Effector CD4-positive, alpha-beta T cell (primary cell): ENCODE data around the gene TCF19.

ENCODE experiments used
- DNase-seq: peaks from one replicate; pipeline ENCODE4 v3.0.0-alpha.2; 2020

The TCF19 gene

GRCh38 chr6:31128093-31128676 lies 30.2 kb upstream of the TCF19 start:
- DNase-seq: peak; percentile 70

GRCh38 chr6:31129130-31129529 lies 29.3 kb upstream of the TCF19 start:
- no peak for DNase-seq

- DNase-seq: no peak
Observed at GRCh38 chr6:31130751-31131150, 27.6 kb upstream of the TCF19 start.

- no peak for DNase-seq
Observed at GRCh38 chr6:31131595-31131994, 26.8 kb upstream of the TCF19 start.

- no peak for DNase-seq
Observed at GRCh38 chr6:31132806-31133205, 25.6 kb upstream of the TCF19 start.

- no peak for DNase-seq
Observed at GRCh38 chr6:31135710-31136109, 22.7 kb upstream of the TCF19 start.

- DNase-seq: no peak
Observed at GRCh38 chr6:31138982-31139381, 19.4 kb upstream of the TCF19 start, which contains the start of gene PSORS1C2. Gene PSORS1C2, minus strand, starts transcription at chr6:31139066. Its CDS starts 40 bp downstream, at chr6:31139026.

- no peak for DNase-seq
Observed at GRCh38 chr6:31139599-31139998, 18.8 kb upstream of the TCF19 start.

- no peak for DNase-seq
Observed at GRCh38 chr6:31140643-31141042, 17.7 kb upstream of the TCF19 start.

GRCh38 chr6:31142361-31142761 lies 16.0 kb upstream of the TCF19 start:
- no peak for DNase-seq

- DNase-seq: no peak
Observed at GRCh38 chr6:31143148-31143547, 15.2 kb upstream of the TCF19 start.

- no peak for DNase-seq
Observed at GRCh38 chr6:31144296-31144969, 14.0 kb upstream of the TCF19 start.

GRCh38 chr6:31144970-31145340 lies 13.4 kb upstream of the TCF19 start:
- no peak for DNase-seq

GRCh38 chr6:31145386-31145785 lies 13.0 kb upstream of the TCF19 start:
- DNase-seq: no peak

GRCh38 chr6:31149827-31150447 lies 8.5 kb upstream of the TCF19 start:
- DNase-seq: no peak

- DNase-seq: no peak
Observed at GRCh38 chr6:31152781-31153180, 5.6 kb upstream of the TCF19 start.

GRCh38 chr6:31154436-31154835 lies 4.0 kb upstream of the TCF19 start:
- DNase-seq: no peak

- no peak for DNase-seq
Observed at GRCh38 chr6:31156641-31157040, 1.7 kb upstream of the TCF19 start.

- no peak for DNase-seq
Observed at GRCh38 chr6:31157513-31158139, 763 bp upstream of the TCF19 start, which contains the start of gene CCHCR1. Gene CCHCR1, minus strand, starts transcription at chr6:31157802. Its CDS starts 202 bp downstream, at chr6:31157600.

GRCh38 chr6:31158863-31159855 lies 770 bp downstream of the TCF19 start:
- no peak for DNase-seq

- DNase-seq: no peak
Observed at GRCh38 chr6:31161216-31162126, 3.1 kb downstream of the TCF19 start.
